ENCODE measurements around the gene NCOA6. TPM values are rescaled to one million over a fixed set of nuclear protein-coding genes. Genes with fewer than 3 reads are reported as not detected.
A peak's percentile ranks its signal among the peaks of the same experiment; 100 is the strongest.

Gene NCOA6
- total RNA-seq, 1 donor from 2014 or later: 45.6 TPM

- Mint-ChIP-seq H3K4me1 (ENCODE audit: low read depth, unreplicated experiment) (no peaks in the 10 kb centered on the region), H3K4me3 (ENCODE audit: unreplicated experiment) (no peak overlapping the region)
- TF ChIP-seq CTCF (IDR thresholded peaks at IDR 0.05; ENCODE audit: partially characterized antibody, unreplicated experiment): no peak
These were observed 6.5 kb upstream of the NCOA6 start for GRCh38 chr20:34831936-34832335.

GRCh38 chr20:34829191-34829590, 3.7 kb upstream of the NCOA6 start:
- peaks cover 6% of the 10 kb centered on the region for H3K4me1 Mint-ChIP-seq (ENCODE audit: low read depth, unreplicated experiment)
- H3K36me3 Mint-ChIP-seq (ENCODE audit: unreplicated experiment): no peaks in the 10 kb centered on the region
- H3K27me3 Mint-ChIP-seq (ENCODE audit: unreplicated experiment): peaks cover 6% of the 10 kb centered on the region
- no peak overlapping the region for H3K27ac Mint-ChIP-seq (ENCODE audit: unreplicated experiment)
- no peak overlapping the region for H3K4me3 Mint-ChIP-seq (ENCODE audit: unreplicated experiment)
- DNase-seq: no peak
- TF ChIP-seq CTCF (IDR thresholded peaks at IDR 0.05; ENCODE audit: partially characterized antibody, unreplicated experiment): no peak
- H3K9me3 Mint-ChIP-seq (ENCODE audit: unreplicated experiment): peaks cover 11% of the 10 kb centered on the region

More at GRCh38 chr20:34831936-34832335, 6.5 kb upstream of the NCOA6 start:
- Mint-ChIP-seq H3K36me3 (ENCODE audit: unreplicated experiment) (no peaks in the 10 kb centered on the region), H3K27me3 (ENCODE audit: unreplicated experiment) (no peaks in the 10 kb centered on the region), H3K9me3 (ENCODE audit: unreplicated experiment) (no peaks in the 10 kb centered on the region), H3K27ac (ENCODE audit: unreplicated experiment) (no peak overlapping the region)
- no peak for DNase-seq

GRCh38 chr20:34824806-34825529, 483 bp downstream of the NCOA6 start:
- Mint-ChIP-seq H3K27ac (ENCODE audit: unreplicated experiment) (peak overlapping the region; percentile 94), H3K4me3 (ENCODE audit: unreplicated experiment) (peak overlapping the region; percentile 100), H3K4me1 (ENCODE audit: low read depth, unreplicated experiment) (peaks cover 10% of the 10 kb centered on the region), H3K36me3 (ENCODE audit: unreplicated experiment) (peaks cover 6% of the 10 kb centered on the region), H3K9me3 (ENCODE audit: unreplicated experiment) (peaks cover 12% of the 10 kb centered on the region), H3K27me3 (ENCODE audit: unreplicated experiment) (peaks cover 6% of the 10 kb centered on the region)
- peak; percentile 81 for DNase-seq
- TF ChIP-seq CTCF (IDR thresholded peaks at IDR 0.05; ENCODE audit: partially characterized antibody, unreplicated experiment): no peak

- H3K4me3 Mint-ChIP-seq (ENCODE audit: unreplicated experiment): peak overlapping the region; percentile 100
- no peak for TF ChIP-seq CTCF (IDR thresholded peaks at IDR 0.05; ENCODE audit: partially characterized antibody, unreplicated experiment)
- peaks cover 12% of the 10 kb centered on the region for H3K9me3 Mint-ChIP-seq (ENCODE audit: unreplicated experiment)
- peaks cover 10% of the 10 kb centered on the region for H3K4me1 Mint-ChIP-seq (ENCODE audit: low read depth, unreplicated experiment)
- H3K27ac Mint-ChIP-seq (ENCODE audit: unreplicated experiment): peak overlapping the region; percentile 94
- peak; percentile 28 for DNase-seq
- H3K27me3 Mint-ChIP-seq (ENCODE audit: unreplicated experiment): peaks cover 6% of the 10 kb centered on the region
- peaks cover 6% of the 10 kb centered on the region for H3K36me3 Mint-ChIP-seq (ENCODE audit: unreplicated experiment)
These were observed 1.0 kb downstream of the NCOA6 start for GRCh38 chr20:34824452-34824805.

- Mint-ChIP-seq H3K36me3 (ENCODE audit: unreplicated experiment) (peaks cover 6% of the 10 kb centered on the region), H3K4me3 (ENCODE audit: unreplicated experiment) (peak overlapping the region; percentile 100), H3K27ac (ENCODE audit: unreplicated experiment) (no peak overlapping the region), H3K9me3 (ENCODE audit: unreplicated experiment) (peaks cover 12% of the 10 kb centered on the region), H3K27me3 (ENCODE audit: unreplicated experiment) (peaks cover 6% of the 10 kb centered on the region), H3K4me1 (ENCODE audit: low read depth, unreplicated experiment) (peaks cover 10% of the 10 kb centered on the region)
- TF ChIP-seq CTCF (IDR thresholded peaks at IDR 0.05; ENCODE audit: partially characterized antibody, unreplicated experiment): no peak
- DNase-seq: no peak
These were observed 1.4 kb downstream of the NCOA6 start for GRCh38 chr20:34824026-34824425.
